GM12801 (cell line): Measurements from ENCODE around the gene STX16.

Source experiments
- CTCF ChIP-seq: IDR thresholded peaks from one replicate; pipeline ENCODE4 v1.5.1; 2011; ENCODE audit warnings: control low read depth; ENCODE audit not compliant: insufficient read length; ENCODE audit errors: extremely low read depth

The STX16 gene

GRCh38 chr20:58619077-58619863, 31.8 kb upstream of the STX16 start:
- no peak for TF ChIP-seq CTCF

- TF ChIP-seq CTCF = no peak
These were observed 31.1 kb upstream of the STX16 start for GRCh38 chr20:58619864-58620431.

- TF ChIP-seq CTCF = no peak
These were observed 29.1 kb upstream of the STX16 start for GRCh38 chr20:58621906-58622548.

GRCh38 chr20:58622671-58623578, 28.2 kb upstream of the STX16 start:
- TF ChIP-seq CTCF = no peak

- no peak for TF ChIP-seq CTCF
These were observed 27.3 kb upstream of the STX16 start for GRCh38 chr20:58623579-58624473.

- no peak for TF ChIP-seq CTCF
These were observed 26.4 kb upstream of the STX16 start for GRCh38 chr20:58624687-58625086.
